Peyer's patch (tissue), 4 donors: ENCODE results near the gene TPSD1. TPM values are rescaled to one million over a fixed set of nuclear protein-coding genes. Genes with fewer than 3 reads are reported as not detected.

ENCODE experiments used
- DNase-seq, 3 donors: peaks; one replicate each; pipeline ENCODE4 v3.0.0-alpha.2; 2017 to 2019
- H3K27ac ChIP-seq, 4 donors: fragments of 200-600 bp; sonication (generic); one replicate each; pipeline ENCODE4 v1.5.1; 2016 to 2019
- H3K27me3 ChIP-seq, 2 donors: fragments of 200-600 bp; sonication (generic); one replicate each; pipeline ENCODE4 v1.5.1; 2019
- H3K36me3 ChIP-seq, 3 donors: fragments of 200-600 bp; sonication (generic); one replicate each; pipeline ENCODE4 v1.5.1; 2016 to 2019
- H3K4me1 ChIP-seq, 4 donors: fragments of 200-600 bp; sonication (generic); one replicate each; pipeline ENCODE4 v1.5.1; 2016 to 2019
- H3K4me3 ChIP-seq, 4 donors: fragments of 200-600 bp; sonication (generic); 1 replicate in 3 of 4; 2 replicates in 1 of 4; pipeline ENCODE4 v1.5.1; 2016 to 2019; ENCODE audit warnings: mild to moderate bottlenecking in 1 of 4
- H3K9me3 ChIP-seq, 4 donors: fragments of 200-600 bp; sonication (generic); one replicate each; pipeline ENCODE4 v1.5.1; 2016 to 2019; ENCODE audit warnings: mild to moderate bottlenecking in 1 of 4
- CTCF ChIP-seq, 6 experiments: fragments of 450-650 bp in 4 of 6; fragments of 200-600 bp in 2 of 6; sonication (generic) in 1 of 6; IDR thresholded peaks; one replicate each; pipeline ENCODE4 v1.5.1; 2017 to 2019; ENCODE audit warnings: antibody characterized with exemption in 6 of 6, mild to moderate bottlenecking in 3 of 6, moderate library complexity in 1 of 6
- POLR2A ChIP-seq, 2 donors: fragments of 450-650 bp; IDR thresholded peaks; one replicate each; pipeline ENCODE4 v1.5.1; 2017; ENCODE audit warnings: antibody characterized with exemption in 2 of 2, mild to moderate bottlenecking in 2 of 2, moderate library complexity in 2 of 2
- total RNA-seq, 4 donors: library from RNA; depleted of rRNA; stranded (reverse); fragments of >200 nt; gene quantifications; one replicate each; pipeline ENCODE4 v1.1.0, GENCODE V29; 2016

Gene TPSD1
- total RNA-seq, 4 donors from 2014 or later: 10.3 to 61.1 (median 24.1) TPM; not detected in 1

- Histone ChIP-seq H3K27ac (no peak overlapping the region), H3K27me3 (no peaks in the 10 kb centered on the region), H3K4me1 (no peaks in the 10 kb centered on the region), H3K9me3 (no peaks in the 10 kb centered on the region), H3K36me3 (no peaks in the 10 kb centered on the region), H3K4me3 (no peak overlapping the region)
- TF ChIP-seq CTCF (IDR thresholded peaks at IDR 0.05) (no peak), POLR2A (IDR thresholded peaks at IDR 0.05) (no peak)
- DNase-seq: no peak
These were observed 26.6 kb downstream of the TPSD1 start for GRCh38 chr16:1282324-1282973.

DNA sequence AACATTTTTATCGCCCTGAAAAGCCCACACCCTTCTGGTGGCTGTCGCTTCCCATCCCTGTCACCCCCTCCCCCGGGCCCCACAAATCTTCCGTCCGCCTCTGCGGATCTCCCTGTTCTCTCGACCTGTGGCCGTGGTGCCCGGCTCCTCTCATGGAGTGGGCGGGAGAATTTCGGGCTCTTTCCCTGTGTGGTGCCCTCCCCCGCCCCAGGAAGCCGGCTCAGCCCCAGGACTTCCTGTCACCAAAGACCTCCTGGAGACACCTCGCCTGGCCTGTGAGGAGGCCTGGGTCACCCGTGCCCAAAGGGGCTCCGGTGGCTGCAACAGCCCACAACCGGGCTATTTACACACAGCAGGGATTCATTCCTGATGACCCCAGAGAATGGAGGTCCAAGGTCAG lies 27.4 kb downstream of the TPSD1 start:
- Histone ChIP-seq H3K27me3 (no peaks in the 10 kb centered on the region), H3K4me1 (no peaks in the 10 kb centered on the region), H3K9me3 (no peaks in the 10 kb centered on the region), H3K27ac (no peak overlapping the region), H3K4me3 (no peak overlapping the region), H3K36me3 (no peaks in the 10 kb centered on the region)
- DNase-seq: no peak
- TF ChIP-seq CTCF (IDR thresholded peaks at IDR 0.05) (no peak), POLR2A (IDR thresholded peaks at IDR 0.05) (no peak)

- H3K36me3 ChIP-seq: no peaks in the 10 kb centered on the region
- no peaks in the 10 kb centered on the region for H3K4me1 ChIP-seq
- peaks cover 0 to 4% of the 10 kb centered on the region in 2 donors for H3K27me3 ChIP-seq
- TF ChIP-seq CTCF (IDR thresholded peaks at IDR 0.05) (no peak), POLR2A (IDR thresholded peaks at IDR 0.05) (no peak)
- H3K4me3 ChIP-seq: no peak overlapping the region
- no peak for DNase-seq
- no peak overlapping the region for H3K27ac ChIP-seq
- no peaks in the 10 kb centered on the region for H3K9me3 ChIP-seq
These were observed 28.2 kb downstream of the TPSD1 start for GRCh38 chr16:1283996-1284616.

- Histone ChIP-seq H3K4me1 (no peaks in the 10 kb centered on the region), H3K36me3 (no peaks in the 10 kb centered on the region), H3K27ac (no peak overlapping the region), H3K9me3 (no peaks in the 10 kb centered on the region), H3K27me3 (peaks cover 0 to 4% of the 10 kb centered on the region in 2 donors), H3K4me3 (no peak overlapping the region)
- TF ChIP-seq CTCF (IDR thresholded peaks at IDR 0.05): no peak
- no peak for DNase-seq
These were observed 30.0 kb downstream of the TPSD1 start for GRCh38 chr16:1285669-1286512.

DNA sequence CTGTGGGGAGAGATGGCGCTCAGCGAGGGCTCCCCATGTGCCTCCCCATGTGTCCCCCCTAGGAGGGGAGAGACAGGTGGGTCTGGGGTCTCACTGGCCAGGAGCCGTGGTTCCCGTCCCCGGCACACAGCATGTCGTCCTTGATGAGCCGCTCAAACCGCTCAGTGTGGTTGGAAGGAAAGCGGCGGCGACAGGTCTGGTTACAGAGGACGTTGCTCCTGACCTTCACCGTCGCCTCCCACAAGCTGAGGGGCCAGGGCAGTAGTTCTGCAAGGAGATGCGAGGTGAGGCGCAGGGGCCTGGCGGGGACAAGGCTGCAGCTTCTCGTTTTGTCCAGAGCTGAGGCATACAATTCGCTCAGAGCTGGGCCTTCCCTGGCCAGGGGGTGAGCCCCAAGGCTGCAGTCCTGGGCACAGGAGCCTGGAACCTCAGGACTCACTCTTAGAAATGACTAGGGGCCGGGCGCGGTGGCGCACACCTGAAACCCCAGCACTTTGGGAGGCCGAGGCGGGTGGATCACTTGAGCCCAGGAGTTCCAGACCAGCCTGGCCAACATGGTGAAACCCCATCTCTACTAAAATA lies 30.7 kb downstream of the TPSD1 start:
- Histone ChIP-seq H3K4me1 (no peaks in the 10 kb centered on the region), H3K4me3 (no peak overlapping the region), H3K36me3 (no peaks in the 10 kb centered on the region), H3K27me3 (peaks cover 0 to 4% of the 10 kb centered on the region in 2 donors), H3K27ac (no peak overlapping the region), H3K9me3 (no peaks in the 10 kb centered on the region)
- TF ChIP-seq CTCF (IDR thresholded peaks at IDR 0.05) (no peak), POLR2A (IDR thresholded peaks at IDR 0.05) (no peak)
- no peak for DNase-seq
